Mammary epithelial cell (primary cell): ENCODE measurements around the gene ADGRB3.

Experiments
- EZH2 ChIP-seq: IDR thresholded peaks from 2 replicates; pipeline ENCODE4 v1.6.1; 2012; ENCODE audit warnings: low read length, inconsistent platforms, borderline replicate concordance
- TF ChIP-seq, protein P1 (sequence below), 2 donors: IDR thresholded peaks in 1 of 2; conservative IDR thresholded peaks in 1 of 2; 2 replicates each; pipeline ENCODE4 v1.5.1; 2011 to 2012; ENCODE audit warnings: inconsistent platforms in 2 of 2, low read length in 2 of 2, mild to moderate bottlenecking in 2 of 2, control low read depth in 1 of 2, low read depth in 1 of 2; ENCODE audit not compliant: insufficient read depth in 1 of 2; ENCODE audit errors: extremely low read depth in 1 of 2

GRCh38 chr6:68990317-68990716 lies 355.2 kb downstream of the ADGRB3 start:
- TF ChIP-seq, protein P1, sequence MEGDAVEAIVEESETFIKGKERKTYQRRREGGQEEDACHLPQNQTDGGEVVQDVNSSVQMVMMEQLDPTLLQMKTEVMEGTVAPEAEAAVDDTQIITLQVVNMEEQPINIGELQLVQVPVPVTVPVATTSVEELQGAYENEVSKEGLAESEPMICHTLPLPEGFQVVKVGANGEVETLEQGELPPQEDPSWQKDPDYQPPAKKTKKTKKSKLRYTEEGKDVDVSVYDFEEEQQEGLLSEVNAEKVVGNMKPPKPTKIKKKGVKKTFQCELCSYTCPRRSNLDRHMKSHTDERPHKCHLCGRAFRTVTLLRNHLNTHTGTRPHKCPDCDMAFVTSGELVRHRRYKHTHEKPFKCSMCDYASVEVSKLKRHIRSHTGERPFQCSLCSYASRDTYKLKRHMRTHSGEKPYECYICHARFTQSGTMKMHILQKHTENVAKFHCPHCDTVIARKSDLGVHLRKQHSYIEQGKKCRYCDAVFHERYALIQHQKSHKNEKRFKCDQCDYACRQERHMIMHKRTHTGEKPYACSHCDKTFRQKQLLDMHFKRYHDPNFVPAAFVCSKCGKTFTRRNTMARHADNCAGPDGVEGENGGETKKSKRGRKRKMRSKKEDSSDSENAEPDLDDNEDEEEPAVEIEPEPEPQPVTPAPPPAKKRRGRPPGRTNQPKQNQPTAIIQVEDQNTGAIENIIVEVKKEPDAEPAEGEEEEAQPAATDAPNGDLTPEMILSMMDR (conservative IDR thresholded peaks at IDR 0.05 in 1 of 2, IDR thresholded peaks at IDR 0.05 in 1 of 2; ENCODE audit: extremely low read depth in 1 of 2, insufficient read depth in 1 of 2, low read depth in 1 of 2, low read length in 2 of 2): no peak
- TF ChIP-seq EZH2: no peak
